SK-N-SH (cell line): ENCODE measurements around the gene GTF3A.

Experiments used
- CTCF ChIP-seq: fragments of 200-600 bp; sonication (generic); IDR thresholded peaks from 2 replicates; pipeline ENCODE4 v1.6.1; 2017; ENCODE audit warnings: antibody characterized with exemption, mild to moderate bottlenecking, moderate library complexity
- EP300 ChIP-seq, 2 experiments: IDR thresholded peaks; 2 replicates each; pipeline versions ENCODE4 v1.4.0 to v1.6.1; 2012; ENCODE audit warnings: borderline replicate concordance in 1 of 2, low read depth in 1 of 2, low read length in 1 of 2
- FOSL2 ChIP-seq: IDR thresholded peaks from 2 replicates; pipeline ENCODE4 v1.4.0; 2012; ENCODE audit warnings: low read depth, mild to moderate bottlenecking, moderate library complexity, borderline replicate concordance
- FOXM1 ChIP-seq: IDR thresholded peaks from 2 replicates; pipeline ENCODE4 v1.4.0; 2012; ENCODE audit warnings: low read depth, mild to moderate bottlenecking
- POLR2AphosphoS5 ChIP-seq: IDR thresholded peaks from 2 replicates; pipeline ENCODE4 v1.6.1; 2012; ENCODE audit warnings: low read depth, low read length
- RAD21 ChIP-seq: IDR thresholded peaks from 2 replicates; pipeline ENCODE4 v1.6.1; 2012; ENCODE audit warnings: mild to moderate bottlenecking, low read length
- SMC3 ChIP-seq: IDR thresholded peaks from 2 replicates; pipeline ENCODE4 v1.6.1; 2012; ENCODE audit warnings: low read depth, low read length, improper control_type of control experiment
- TCF12 ChIP-seq: IDR thresholded peaks from 2 replicates; pipeline ENCODE4 v1.4.0; 2012
- TEAD4 ChIP-seq: IDR thresholded peaks from 2 replicates; pipeline ENCODE4 v1.4.0; 2012; ENCODE audit warnings: mild to moderate bottlenecking, borderline replicate concordance; ENCODE audit not compliant: insufficient read depth
- TF ChIP-seq, protein P1 (sequence below): IDR thresholded peaks from 2 replicates; pipeline ENCODE4 v1.4.0; 2012; ENCODE audit warnings: low read depth

GRCh38 chr13:27388241-27388640, 36.2 kb upstream of the GTF3A start:
- no peak for TF ChIP-seq CTCF
- no peak for TF ChIP-seq FOXM1
- TF ChIP-seq POLR2AphosphoS5 = no peak
- TF ChIP-seq, protein P1, sequence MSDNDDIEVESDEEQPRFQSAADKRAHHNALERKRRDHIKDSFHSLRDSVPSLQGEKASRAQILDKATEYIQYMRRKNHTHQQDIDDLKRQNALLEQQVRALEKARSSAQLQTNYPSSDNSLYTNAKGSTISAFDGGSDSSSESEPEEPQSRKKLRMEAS = no peak
- TF ChIP-seq TCF12 = no peak
- no peak for TF ChIP-seq RAD21
- no peak for TF ChIP-seq TEAD4
- no peak for TF ChIP-seq FOSL2
- no peak for TF ChIP-seq SMC3
- TF ChIP-seq EP300 (IDR thresholded peaks at IDR 0.05; ENCODE audit: borderline replicate concordance in 1 of 2, low read depth in 1 of 2, low read length in 1 of 2) = no peak
